GM12865 (cell line): ENCODE measurements around the gene AGO1.

ENCODE experiments used
- DNase-seq: peaks from one replicate; pipeline ENCODE4 v3.0.0; 2010; ENCODE audit warnings: low read depth
- H3K4me3 ChIP-seq: 2 replicates; pipeline ENCODE4 v1.5.1; 2011; ENCODE audit warnings: mild to moderate bottlenecking, low read depth, low read length, control low read depth
- TF ChIP-seq, protein P1 (sequence below): IDR thresholded peaks from 2 replicates; pipeline ENCODE4 v1.5.1; 2011; ENCODE audit warnings: low read length, control low read depth, low read depth, inconsistent platforms; ENCODE audit not compliant: insufficient read depth; ENCODE audit errors: missing control alignments

The AGO1 gene

DNA sequence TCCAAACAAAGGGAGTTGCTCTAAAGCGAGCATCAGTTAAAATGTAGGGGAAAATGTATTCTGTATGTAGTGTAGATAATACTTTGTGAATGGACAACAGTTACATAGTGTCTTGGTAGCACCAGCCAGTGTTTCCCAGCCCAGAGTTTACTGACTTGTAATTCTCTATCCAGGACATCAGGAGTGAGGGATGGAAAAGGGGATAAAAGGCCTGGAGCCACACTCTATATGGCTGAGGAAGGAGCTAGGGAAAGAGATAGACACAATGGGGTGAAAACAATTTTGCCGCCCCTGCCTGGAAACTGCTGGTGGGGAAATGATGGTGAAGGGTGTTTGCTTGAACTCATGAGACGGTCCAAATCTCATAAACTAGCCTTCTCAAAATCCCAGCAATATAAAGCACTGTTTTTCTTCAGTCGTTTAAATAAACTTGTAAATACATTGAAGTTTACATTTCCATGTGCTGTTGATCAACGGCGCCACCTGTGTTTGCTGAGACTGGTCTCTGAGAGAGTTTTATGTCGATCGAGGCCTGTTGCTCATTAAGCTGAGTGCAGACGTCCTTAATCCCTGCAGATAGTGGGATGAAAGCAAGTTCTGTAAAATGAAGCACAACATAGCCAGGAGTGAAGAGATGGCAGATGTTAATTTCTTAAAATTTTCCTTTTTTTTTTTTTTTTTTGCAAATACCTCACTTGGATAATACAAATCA is 27.9 kb upstream of the AGO1 start:
- TF ChIP-seq, protein P1, sequence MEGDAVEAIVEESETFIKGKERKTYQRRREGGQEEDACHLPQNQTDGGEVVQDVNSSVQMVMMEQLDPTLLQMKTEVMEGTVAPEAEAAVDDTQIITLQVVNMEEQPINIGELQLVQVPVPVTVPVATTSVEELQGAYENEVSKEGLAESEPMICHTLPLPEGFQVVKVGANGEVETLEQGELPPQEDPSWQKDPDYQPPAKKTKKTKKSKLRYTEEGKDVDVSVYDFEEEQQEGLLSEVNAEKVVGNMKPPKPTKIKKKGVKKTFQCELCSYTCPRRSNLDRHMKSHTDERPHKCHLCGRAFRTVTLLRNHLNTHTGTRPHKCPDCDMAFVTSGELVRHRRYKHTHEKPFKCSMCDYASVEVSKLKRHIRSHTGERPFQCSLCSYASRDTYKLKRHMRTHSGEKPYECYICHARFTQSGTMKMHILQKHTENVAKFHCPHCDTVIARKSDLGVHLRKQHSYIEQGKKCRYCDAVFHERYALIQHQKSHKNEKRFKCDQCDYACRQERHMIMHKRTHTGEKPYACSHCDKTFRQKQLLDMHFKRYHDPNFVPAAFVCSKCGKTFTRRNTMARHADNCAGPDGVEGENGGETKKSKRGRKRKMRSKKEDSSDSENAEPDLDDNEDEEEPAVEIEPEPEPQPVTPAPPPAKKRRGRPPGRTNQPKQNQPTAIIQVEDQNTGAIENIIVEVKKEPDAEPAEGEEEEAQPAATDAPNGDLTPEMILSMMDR: no peak
- no peak overlapping the region for H3K4me3 ChIP-seq
- no peak for DNase-seq

DNA sequence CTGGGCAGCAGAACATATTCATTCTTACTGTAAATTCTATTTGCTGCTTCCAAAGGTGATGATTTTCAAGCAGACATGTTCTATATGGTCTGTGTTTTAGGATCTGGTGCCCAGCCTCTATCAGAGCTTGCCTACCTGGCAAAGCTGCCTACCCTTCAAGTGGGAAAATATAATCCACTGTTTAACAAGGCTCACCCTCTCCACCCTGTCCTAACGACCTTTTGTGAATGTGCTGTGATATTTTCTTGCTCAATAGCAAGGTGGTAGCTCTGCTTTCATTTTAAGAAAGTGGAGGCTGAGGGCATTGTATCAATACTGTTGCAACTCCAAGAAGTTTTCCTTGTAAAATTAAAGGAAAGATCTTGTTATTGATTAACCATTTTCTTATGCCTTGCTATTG is 26.0 kb upstream of the AGO1 start:
- no peak for DNase-seq
- no peak overlapping the region for H3K4me3 ChIP-seq
- TF ChIP-seq, protein P1: no peak

DNA sequence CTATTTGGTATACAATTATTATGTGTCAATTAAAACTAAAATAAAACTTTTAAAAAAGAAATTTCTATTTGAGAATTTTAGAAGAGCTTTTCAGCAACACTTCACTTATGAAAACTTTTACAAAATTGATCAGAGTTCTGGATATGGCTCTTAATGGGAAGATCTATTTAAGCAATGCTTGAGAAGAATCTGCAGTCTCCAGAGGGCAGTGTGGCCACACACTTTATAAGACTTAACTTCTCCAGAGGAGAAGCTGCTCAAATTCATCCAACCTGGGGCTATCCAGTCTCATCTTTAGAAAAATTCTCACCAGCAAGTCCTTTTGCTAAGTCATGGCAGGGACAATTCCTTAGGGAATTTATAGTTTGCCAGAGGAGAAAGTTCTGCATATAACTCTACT is 25.2 kb upstream of the AGO1 start:
- no peak overlapping the region for H3K4me3 ChIP-seq
- TF ChIP-seq, protein P1: no peak
- peak; percentile 31 for DNase-seq

DNA sequence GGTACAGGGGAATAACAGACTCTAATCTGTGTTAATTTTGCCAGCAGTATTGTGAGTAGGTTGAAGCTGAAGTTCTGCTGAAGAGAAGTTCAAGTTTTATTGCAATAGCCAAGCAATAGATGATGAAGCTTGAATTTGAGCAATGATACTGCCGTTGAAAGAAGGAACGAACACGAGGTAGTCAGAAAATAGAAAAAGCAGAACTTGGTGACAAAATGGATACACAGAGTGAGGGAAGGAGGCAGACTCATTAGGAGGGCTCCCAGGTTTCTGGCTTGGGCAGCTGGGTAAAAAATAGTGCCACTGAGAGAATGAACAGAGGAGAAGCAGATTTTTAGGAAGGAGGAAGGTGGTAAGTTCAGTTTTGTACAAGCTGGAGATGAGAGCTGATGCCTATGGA is 22.3 kb upstream of the AGO1 start:
- no peak for DNase-seq
- H3K4me3 ChIP-seq: no peak overlapping the region
- TF ChIP-seq, protein P1: no peak

DNA sequence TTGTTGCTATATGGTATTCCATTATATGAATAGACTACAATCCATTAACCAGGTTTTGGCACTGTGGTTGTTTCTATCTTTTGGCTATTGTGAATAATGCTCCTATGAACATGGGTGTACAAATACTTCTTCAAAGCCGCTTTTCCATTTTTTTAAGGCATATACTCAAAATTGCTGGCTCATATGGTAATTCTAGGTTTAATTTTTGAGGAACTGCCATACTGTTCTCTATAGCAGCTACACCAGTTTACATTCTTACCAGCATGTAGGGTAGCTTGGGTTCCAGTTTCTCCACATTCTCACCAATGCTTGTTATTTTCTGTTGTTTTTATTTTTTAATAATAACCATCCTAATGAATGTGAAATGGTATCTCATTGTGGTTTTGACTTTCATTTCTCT is 19.9 kb upstream of the AGO1 start:
- TF ChIP-seq, protein P1: no peak
- no peak overlapping the region for H3K4me3 ChIP-seq
- DNase-seq: no peak

DNA sequence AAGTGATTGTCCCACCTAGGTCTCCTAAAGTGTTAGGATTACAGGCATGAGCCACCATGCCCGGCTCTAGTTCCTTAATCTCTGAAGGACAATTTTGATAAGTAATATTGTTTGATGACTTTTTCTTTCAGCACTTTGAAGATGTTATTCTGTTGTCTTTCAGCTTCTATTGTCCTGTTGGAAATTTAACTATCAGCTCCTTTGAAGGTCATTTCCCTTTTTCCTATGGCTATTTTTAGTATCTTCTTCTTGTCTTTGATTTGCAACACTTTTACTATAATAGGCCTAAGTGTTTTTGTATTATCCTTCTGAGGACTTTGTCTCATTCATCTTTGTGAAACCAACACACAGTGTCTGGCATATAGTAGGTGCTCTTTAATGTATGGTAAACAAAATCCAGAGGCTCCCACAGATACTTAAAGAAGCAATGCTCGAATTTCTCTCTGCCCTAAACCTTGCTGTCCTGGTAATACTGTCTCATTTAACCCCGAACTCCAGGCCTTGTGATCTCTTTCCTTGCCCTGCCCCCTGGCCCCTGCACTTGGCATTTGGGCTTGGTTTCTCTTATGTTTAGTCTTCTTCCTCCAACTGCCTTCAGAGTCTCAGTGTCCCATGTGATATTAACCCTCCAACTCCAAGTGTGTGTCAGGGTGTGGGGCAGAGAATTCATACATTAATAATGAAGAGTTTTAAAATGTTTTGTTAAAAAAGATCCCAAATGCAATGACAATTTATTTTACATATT is 19.0 kb upstream of the AGO1 start:
- DNase-seq: no peak
- TF ChIP-seq, protein P1: no peak
- H3K4me3 ChIP-seq: no peak overlapping the region
